ENCODE results near the gene DPH1.

The DPH1 gene

DNA sequence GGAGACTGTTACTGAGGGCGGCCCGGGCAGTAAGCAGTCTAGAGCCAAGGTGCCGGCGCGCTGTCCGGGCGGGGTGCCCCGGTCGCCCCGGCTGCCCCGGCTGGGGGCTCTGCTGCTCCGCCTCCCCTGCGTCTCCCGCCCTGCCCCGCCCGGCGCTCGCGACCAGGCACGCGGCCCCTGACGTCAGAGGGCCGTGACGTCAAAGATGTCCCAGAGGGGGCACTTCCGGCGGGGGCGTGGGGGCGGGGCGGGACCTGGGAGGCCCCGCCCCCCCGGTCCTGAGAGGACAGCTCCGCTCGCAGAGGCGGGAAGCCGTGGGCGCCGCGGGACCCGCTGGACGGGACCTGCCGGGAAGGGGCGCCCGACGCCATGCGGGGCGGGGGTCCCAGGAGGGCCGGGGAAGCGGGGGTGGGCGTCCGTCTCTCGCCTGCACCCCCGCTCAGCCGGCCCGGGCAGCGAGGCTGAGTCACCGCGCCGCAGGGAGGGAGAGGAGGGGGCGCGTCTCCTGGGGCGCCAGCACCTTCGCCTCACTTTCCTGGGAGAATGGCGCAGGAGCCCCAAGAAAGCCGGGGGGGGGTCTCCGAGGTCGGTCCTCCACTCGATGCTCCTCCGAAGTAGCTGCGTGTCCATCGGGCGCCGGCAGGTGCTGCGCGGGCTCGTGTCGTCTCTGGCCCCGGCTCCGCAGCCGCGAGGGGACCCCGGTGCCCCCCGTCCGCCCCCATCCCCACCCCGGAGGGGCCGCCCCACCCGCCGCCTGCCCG, 20.5 kb downstream of the DPH1 start:
- peak; percentile 68 for DNase-seq

- no peak for DNase-seq
Observed at GRCh38 chr17:2051061-2051932, 21.3 kb downstream of the DPH1 start.

GRCh38 chr17:2051933-2052559, 22.1 kb downstream of the DPH1 start:
- DNase-seq: no peak

- DNase-seq: peak; percentile 65
Observed at GRCh38 chr17:2053380-2054261, 23.7 kb downstream of the DPH1 start.

- DNase-seq: no peak
Observed at GRCh38 chr17:2054262-2054511, 24.2 kb downstream of the DPH1 start.

- DNase-seq: peak; percentile 49
Observed at GRCh38 chr17:2054512-2055291, 24.7 kb downstream of the DPH1 start, which contains the start of gene HIC1. Gene HIC1 (plus strand): TSS chr17:2055103. CDS start chr17:2056691, 1,588 bp downstream.

GRCh38 chr17:2055292-2056205, 25.6 kb downstream of the DPH1 start:
- no peak for DNase-seq

DNA sequence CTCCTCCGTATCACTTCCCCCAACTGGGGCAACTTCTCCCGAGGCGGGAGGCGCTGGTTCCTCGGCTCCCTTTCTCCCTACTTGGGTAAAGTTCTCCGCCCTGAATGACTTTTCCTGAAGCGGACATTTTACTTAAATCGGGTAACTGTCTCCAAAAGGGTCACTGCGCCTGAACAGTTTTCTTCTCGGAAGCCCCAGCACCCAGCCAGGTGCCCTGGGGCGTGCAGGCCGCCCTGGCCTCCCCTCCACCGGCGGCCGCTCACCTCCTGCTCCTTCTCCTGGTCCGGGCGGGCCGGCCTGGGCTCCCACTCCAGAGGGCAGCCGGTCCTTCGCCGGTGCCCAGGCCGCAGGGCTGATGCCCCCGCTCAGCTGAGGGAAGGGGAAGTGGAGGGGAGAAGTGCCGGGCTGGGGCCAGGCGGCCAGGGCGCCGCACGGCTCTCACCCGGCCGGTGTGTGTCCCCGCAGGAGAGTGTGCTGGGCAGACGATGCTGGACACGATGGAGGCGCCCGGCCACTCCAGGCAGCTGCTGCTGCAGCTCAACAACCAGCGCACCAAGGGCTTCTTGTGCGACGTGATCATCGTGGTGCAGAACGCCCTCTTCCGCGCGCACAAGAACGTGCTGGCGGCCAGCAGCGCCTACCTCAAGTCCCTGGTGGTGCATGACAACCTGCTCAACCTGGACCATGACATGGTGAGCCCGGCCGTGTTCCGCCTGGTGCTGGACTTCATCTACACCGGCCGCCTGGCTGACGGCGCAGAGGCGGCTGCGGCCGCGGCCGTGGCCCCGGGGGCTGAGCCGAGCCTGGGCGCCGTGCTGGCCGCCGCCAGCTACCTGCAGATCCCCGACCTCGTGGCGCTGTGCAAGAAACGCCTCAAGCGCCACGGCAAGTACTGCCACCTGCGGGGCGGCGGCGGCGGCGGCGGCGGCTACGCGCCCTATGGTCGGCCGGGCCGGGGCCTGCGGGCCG, 26.5 kb downstream of the DPH1 start:
- DNase-seq: no peak

- no peak for DNase-seq
Observed at GRCh38 chr17:2057175-2057759, 27.3 kb downstream of the DPH1 start.

GRCh38 chr17:2057760-2058585, 28.0 kb downstream of the DPH1 start:
- DNase-seq: no peak

DNA sequence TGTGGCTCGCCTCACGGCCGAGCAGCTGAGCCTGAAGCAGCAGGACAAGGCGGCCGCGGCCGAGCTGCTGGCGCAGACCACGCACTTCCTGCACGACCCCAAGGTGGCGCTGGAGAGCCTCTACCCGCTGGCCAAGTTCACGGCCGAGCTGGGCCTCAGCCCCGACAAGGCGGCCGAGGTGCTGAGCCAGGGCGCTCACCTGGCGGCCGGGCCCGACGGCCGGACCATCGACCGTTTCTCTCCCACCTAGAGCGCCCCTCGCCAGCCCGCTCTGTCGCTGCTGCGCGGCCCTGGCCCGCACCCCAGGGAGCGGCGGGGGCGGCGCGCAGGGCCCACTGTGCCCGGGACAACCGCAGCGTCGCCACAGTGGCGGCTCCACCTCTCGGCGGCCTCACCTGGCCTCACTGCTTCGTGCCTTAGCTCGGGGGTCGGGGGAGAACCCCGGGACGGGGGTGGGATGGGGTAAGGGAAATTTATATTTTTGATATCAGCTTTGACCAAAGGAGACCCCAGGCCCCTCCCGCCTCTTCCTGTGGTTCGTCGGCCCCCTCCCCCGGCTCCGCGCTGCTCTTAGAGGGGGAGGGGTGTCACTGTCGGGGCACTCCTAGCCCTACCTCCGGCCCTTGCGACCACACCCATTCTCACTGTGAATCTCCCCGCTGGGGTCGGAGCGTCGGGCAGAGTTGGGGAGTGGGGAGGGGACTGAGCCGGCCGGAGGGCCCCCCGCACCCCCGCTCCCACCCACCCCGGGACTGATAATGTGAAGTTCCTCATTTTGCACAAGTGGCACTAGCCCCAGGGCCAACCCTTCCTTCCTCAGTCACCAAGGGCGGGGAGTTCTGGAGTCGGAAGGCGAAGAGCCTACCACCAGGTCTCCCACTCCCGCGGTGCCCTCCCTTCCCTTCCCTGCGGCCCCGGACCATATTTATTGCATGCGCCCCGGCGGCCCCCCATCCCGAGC, 28.9 kb downstream of the DPH1 start:
- peak; percentile 30 for DNase-seq

GRCh38 chr17:2059547-2060384, 29.8 kb downstream of the DPH1 start:
- no peak for DNase-seq

- DNase-seq: no peak
Observed at GRCh38 chr17:2060385-2060658, 30.4 kb downstream of the DPH1 start.

DNA sequence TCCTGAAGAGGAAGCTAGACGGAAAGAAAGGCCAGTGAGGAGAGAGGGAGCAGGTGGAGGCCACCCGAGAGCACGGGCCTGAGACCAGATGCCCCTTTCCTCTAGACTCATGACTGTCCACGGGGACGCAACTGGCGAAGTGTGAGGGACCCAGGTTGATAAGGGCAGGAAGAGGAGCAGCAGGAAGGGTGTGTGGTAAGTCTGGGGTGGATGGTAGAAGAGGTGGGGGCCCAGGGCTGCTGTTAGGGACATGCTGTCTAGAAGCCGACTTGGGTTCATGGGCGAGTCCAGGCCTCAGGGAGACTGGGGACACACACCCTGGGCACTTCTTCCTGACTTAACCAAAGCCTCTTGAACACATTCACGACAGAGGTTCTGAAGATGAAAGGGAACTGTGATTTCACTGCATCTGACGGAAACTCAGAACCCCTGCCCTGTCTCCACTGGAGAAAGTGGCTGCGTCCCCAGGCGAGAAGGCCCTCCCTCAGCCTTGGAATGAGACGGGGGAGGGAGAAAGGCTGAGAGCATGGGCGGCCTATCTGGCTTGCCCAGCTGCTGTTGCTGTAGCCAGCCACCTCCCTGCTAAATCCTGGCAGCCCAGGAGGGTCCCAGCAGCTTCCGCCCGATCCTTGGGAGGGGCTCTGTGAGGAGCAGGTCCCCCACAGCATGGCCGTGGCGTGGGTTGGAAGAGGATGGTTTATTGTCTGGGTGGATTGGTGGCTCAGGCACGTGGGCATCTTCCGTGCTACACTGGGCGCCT, 30.9 kb downstream of the DPH1 start:
- no peak for DNase-seq

GRCh38 chr17:2061441-2061958, 31.5 kb downstream of the DPH1 start:
- DNase-seq: no peak

Measured in effector CD8-positive, alpha-beta T cell (primary cell).